Measurements from ENCODE around the gene SLBP.

SLBP gene

GRCh38 chr4:1655676-1656075 lies 56.4 kb downstream of the SLBP start:
- no peak for DNase-seq (ENCODE audit: low spot score)
- FAIRE-seq: no peak

DNA sequence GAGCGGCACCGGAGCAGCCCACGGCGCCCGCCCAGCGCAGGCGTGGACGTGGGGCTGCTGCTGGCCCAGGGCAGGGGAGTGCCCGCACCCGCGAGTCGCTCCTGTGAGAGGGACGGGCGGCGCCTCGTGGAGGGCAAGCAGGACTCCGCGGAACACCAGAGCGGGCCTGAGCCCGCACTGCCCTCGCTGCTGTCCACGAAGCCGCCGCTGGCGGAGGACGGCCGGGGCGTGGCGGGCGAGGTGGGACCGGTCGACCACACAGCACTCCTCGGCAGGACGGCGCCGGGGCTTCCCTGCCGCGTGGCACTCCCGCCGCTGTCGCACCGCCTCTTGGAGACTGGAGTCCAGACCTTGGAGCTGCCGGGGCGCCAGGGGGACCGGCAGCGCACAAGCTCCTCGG lies 57.0 kb downstream of the SLBP start:
- FAIRE-seq (no peak), DNase-seq (ENCODE audit: low spot score) (no peak)

DNA sequence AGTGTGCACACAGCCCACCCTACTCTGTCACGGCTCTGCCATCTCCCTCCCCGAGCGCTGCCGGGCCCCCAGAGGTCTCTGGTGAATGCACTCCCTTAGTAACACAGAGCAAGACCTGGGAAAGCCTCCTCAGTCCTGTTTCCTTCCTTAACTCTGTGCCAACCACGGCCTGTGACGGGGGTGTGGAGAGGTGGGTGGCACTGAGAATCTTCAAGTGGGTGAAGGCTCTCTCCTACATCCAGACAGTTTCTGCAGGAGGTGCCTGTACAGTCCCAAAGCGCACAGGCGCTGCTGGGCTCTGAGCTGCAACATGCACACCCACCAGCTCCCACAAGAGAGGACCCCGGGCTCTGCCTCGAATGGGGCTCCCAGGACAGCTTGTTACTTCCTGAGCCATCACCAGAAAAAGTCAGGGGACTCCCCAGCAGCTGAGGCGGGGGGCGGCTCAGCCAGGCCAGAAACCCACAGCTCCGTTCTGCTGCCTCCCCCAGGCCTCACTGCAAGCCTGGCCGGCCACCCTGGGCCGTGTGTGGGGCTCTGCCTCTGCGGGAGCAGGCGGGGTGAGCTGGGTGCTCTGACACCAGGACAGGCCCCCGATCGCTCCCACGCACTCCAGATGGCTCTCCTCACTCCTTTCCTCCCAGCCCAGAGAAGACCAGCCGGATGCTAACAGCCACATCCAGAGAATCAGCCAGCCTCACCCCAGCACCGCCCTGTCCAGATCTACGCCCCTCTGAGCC lies 57.7 kb downstream of the SLBP start:
- DNase-seq (ENCODE audit: low spot score) (no peak), FAIRE-seq (no peak)

DNA sequence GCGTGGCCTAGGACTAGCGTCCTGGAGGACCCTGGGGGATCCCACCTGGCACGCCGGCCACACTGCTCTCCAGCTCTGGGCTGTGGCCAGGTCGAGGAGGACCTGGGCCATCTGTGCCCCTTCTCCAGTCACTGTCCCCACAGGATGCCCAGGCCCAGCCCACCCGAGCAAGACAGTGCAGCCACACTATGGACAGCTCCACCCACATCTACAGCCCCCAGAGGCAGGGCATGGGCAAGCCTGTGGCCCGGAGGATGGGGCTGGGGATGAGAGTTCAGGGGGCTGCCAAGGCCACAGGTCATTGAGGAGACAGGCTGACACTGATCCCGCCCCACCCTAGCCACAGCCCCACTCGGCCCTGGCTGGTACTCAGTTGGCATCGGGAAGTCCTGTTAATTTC lies 58.3 kb downstream of the SLBP start:
- DNase-seq (ENCODE audit: low spot score) (no peak), FAIRE-seq (no peak)

- DNase-seq (ENCODE audit: low spot score): no peak
- FAIRE-seq: no peak
Measured at GRCh38 chr4:1652088-1652487, 60.0 kb downstream of the SLBP start.

DNA sequence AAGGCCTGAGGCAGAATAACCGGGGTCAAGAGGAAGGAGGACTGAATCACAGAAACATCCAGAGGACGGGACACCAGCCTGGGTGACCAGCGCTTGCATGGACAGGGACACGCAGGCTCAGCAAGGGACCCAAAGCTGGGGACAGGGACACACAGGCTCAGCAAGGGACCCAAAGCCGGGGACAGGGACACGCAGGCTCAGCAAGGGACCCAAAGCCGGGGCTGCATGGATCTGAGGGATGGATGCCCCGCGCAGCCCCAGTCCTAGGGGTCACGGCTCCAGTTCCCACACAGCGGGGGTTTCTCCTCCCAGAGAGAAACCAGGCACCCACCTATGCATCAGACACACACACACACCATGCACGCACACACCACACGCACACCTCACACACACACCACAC lies 60.5 kb downstream of the SLBP start:
- no peak for FAIRE-seq
- no peak for DNase-seq (ENCODE audit: low spot score)

DNA sequence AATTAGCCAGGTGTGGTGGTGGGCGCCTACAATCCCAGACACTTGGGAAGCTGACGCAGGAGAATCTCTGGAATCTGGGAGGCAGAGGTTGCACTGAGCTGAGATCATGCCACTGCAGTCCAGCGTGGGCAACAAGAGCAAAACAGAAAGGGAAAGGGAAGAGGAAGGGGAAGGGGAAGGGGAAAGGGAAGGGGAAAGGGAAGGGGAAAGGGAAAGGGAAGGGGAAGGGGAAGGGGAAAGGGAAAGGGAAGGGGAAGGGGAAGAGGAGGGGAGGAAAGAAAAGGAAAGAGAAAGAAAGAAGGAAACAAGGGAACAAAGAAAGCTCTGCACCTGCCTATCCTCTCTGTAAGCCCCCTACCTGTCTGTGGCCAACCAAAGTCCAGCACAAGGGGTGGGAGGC lies 63.2 kb downstream of the SLBP start:
- DNase-seq (ENCODE audit: low spot score) (no peak), FAIRE-seq (no peak)

- DNase-seq (ENCODE audit: low spot score) (no peak), FAIRE-seq (no peak)
Measured at GRCh38 chr4:1647432-1647831, 64.7 kb downstream of the SLBP start.

DNA sequence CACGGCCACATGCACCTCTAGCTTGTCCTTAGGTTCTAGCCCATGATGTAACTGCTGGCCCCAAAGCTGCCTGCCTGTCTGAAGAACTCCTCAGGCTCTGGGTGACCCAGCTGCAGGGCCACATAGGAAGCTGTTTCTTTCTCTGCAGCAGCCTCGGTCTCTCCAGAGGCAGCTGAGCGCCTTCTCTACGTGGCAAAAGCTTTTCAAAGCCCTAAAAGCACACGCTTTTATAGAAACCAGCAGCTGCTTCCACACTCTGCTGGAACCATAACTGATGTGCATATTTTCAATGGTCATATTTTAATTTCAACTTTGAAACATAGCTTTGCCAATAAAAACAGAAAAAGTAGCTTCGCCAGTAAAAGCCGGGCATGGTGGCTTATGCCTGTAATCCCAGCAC lies 65.4 kb downstream of the SLBP start:
- FAIRE-seq (no peak), DNase-seq (ENCODE audit: low spot score) (no peak)

DNA sequence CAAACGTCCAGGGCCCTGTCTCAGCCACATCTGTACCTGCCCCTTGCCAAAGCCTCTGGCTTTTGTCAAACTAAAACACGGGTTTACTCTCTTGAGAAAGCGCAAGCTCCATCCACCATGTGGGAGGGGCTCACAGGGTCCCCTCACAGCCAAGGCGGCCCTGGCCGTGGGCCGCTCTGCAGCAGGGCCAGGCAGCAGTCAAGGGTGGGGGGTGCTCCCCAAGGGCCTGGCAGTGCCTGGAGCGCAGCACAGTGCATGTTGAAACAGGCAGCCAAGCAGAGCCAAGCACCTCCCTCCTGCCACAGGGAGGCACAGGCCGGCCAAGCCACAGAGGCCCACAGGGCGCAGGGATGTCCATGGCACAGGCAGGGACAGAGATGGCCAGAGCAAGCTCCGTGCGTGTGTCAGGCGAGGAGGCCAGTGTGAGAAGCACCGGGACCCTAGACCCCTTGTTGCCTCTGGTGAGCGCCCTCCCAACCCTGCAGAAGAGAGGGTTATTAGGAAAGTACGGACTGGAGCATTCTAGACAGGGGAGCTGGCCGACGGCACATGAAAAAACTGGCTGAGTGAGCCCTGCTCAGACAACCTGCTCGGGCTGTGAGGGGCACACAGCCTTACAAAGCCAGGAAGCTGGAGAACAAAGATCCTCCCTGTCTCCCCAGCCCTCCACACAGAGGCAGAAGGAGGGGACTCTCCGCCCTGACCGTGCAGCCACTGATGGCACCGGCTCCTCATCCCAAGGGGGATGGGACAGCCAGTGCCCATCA lies 67.0 kb downstream of the SLBP start:
- no peak for DNase-seq (ENCODE audit: low spot score)
- FAIRE-seq: no peak

DNA sequence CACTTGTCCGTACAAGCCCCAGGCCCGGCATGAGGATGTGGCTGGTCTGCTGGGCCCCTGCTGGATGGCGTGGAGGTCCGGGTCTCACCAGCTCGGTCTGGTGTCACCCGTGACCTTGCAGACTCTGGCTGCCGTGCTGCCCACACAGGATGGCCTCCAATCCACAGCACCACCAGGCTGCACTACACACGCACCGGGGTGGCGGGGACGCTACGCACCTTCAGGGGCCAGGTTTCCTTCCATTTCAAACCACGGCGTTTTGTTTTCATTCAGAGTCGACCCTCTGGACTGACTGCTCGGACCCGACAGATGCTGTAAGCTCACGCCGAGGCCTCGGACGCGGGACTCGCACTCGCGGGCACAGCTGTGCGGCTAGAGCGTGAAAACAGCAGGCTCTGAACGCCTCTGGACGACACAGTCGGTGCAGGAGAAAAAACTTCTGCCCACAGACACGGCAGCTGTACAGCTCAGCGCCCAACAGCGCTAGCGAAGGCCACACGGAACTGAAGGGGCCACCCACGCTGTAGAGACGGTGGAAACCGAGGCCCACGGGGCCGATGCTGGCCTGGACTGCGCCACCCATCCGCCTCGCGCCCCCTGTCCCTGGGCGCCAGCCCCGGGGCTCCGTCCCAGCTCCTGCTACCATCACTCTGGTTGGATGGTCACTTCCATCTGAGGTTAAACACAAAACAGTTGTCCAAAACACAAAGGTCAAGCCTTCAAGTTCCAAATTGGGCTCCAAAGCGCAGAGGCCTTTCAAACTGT lies 68.0 kb downstream of the SLBP start:
- FAIRE-seq (no peak), DNase-seq (ENCODE audit: low spot score) (no peak)
